Erythroblast (primary cell): Measurements from ENCODE around the gene LAMC2.

ENCODE experiments used
- DNase-seq, 2 experiments: peaks; one replicate each; lab custom pipeline; 2025; lab: John Stamatoyannopoulos, UW
- GATA1 ChIP-seq: IDR thresholded peaks from 2 replicates; pipeline ENCODE4 v1.6.1; 2011; ENCODE audit warnings: low read depth, mild to moderate bottlenecking, control low read depth, low read length, moderate library complexity
- POLR2A ChIP-seq: IDR thresholded peaks from 2 replicates; pipeline ENCODE4 v1.6.1; 2011; ENCODE audit warnings: mild to moderate bottlenecking, low read length

Gene LAMC2

GRCh38 chr1:183242556-183242955 lies 56.5 kb downstream of the LAMC2 start:
- TF ChIP-seq GATA1 (no peak), POLR2A (no peak)
- no peak for DNase-seq

- TF ChIP-seq GATA1 = no peak
- no peak for TF ChIP-seq POLR2A
- DNase-seq = no peak
These were observed 57.3 kb downstream of the LAMC2 start for GRCh38 chr1:183243161-183244050.

DNA sequence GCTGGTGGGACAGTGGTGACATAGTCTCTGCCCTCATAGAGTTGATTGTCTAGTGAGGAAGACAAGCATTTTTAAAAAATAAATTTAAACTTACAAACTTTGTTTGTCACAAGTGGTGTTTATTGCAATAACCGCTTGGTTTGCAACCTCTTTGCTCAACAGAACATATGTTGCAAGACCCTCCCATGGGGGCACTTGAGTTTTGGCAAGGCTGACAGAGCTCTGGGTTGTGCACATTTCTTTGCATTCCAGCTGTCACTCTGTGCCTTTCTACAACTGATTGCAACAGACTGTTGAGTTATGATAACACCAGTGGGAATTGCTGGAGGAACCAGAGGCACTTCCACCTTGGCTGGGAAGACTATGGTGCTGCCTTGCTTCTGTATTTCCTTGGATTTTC lies 58.4 kb downstream of the LAMC2 start:
- TF ChIP-seq POLR2A (no peak), GATA1 (no peak)
- no peak for DNase-seq

DNA sequence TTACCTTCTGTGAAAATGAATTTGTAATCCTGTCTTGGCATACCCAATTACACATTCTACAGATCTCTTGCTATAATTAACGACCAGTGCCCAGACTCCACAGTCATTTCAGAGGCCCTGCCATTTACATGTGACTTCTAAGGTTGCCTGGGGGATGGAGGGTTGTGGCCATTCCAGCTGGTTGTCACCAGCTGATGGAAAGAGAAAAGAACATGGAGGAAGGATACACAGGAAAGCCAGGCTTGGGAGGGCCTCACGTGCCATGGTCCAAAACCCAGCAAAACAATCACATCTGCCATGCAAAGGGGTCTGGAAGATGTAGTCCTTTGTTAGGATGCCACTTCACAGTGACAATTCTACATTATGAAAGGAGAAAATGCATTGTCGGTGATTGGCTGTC lies 59.3 kb downstream of the LAMC2 start:
- no peak for DNase-seq
- TF ChIP-seq POLR2A = no peak
- no peak for TF ChIP-seq GATA1

GRCh38 chr1:183246436-183246835 lies 60.4 kb downstream of the LAMC2 start:
- no peak for DNase-seq
- no peak for TF ChIP-seq POLR2A
- TF ChIP-seq GATA1 = no peak

- no peak for TF ChIP-seq GATA1
- no peak for TF ChIP-seq POLR2A
- DNase-seq = no peak
These were observed 61.0 kb downstream of the LAMC2 start for GRCh38 chr1:183247066-183247465.

- TF ChIP-seq GATA1 = no peak
- TF ChIP-seq POLR2A = no peak
- DNase-seq = no peak
These were observed 61.4 kb downstream of the LAMC2 start for GRCh38 chr1:183247484-183247883.

DNA sequence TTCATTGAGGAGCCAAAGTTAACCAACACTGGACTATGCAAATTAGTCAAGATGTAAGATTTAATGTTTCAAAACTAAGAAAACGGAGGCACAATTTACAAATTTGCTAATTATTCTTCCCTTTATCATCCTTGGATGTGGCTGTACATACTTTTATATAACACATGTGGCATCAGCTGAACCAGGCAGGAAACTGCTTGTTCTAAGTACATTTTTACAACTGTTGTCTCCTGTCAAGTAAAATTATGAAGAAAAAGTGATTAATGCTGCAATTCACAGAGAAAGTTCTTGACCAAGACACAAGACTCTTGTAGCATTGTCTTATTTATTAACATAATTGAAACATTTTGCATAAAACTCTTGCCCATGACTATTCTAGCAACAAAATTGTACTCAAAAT lies 61.9 kb downstream of the LAMC2 start:
- TF ChIP-seq GATA1 = no peak
- no peak for TF ChIP-seq POLR2A
- no peak for DNase-seq

DNA sequence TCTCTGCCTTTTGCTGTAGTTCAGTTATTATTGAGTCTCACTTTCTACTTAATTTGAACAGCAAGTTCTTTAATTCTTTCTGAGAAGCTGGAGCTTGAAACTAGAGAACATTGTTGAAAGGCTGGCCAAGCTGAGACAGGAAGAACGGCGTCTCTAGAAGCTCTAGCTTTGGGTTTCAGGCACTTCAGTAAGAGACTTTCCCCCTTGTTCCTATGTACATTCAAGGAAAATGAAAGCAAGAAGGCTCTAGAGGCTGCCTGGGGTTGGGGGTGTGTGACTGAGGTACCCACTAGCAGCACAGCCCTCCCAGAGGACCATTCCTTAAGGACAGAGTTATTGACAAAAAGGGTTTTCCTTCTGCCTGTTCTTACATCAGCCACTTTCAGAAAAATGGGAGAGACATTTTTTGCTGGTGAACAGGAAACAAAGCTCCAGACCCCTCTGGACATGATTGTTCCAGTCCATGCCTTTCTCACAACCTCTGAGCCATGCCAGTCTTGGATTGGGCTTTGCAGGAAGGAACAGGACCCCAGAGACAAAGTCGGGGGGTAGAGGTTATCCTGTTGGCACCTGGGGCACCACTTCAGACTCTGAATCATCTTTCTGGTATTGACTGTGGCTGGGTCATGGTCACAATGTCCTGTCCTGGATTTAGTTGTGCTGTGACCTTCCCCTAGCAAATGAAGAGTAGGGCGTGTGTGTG lies 63.1 kb downstream of the LAMC2 start:
- TF ChIP-seq POLR2A (no peak), GATA1 (no peak)
- DNase-seq = no peak

- DNase-seq = no peak
- TF ChIP-seq GATA1 (no peak), POLR2A (no peak)
These were observed 63.9 kb downstream of the LAMC2 start for GRCh38 chr1:183249941-183250452.

DNA sequence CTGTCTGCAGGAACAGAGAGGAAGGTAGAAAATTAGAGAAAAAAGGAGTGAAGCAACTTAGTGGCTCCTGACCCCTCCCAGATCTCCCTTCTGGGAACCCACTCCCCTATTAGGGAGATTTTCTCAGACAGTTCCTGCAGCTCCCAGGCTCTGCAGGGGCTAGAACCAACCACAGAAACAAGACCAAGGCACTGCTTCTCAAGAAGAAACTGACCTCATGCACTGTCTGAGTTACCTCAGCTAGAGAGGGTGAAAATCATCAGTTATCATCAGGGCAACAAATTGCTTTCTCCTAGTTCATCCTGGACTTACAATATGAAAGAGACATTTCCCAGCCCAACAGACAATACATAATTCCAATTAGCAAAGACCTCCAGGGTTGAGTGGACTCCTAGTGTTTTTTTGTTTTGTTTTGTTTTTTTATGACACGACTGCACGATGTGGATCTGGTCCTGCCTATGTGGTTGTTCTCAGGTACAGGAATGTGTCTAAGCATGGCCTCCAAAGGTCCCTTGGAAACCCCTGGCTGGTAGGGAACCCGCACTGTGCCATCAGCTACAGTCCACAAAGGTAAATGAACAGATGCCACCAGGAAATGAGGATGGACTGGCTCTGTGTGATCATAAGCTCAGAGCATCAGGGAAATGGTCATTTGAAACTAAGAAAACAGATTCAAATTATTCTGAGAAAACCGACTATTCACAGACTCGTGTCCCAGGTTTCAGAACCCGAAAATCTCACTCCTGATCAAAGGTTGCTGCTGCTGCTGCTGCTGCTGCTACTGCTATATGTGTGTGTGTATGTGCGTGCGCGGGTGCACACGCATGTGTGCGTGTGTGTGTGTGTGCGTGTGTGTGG lies 65.3 kb downstream of the LAMC2 start:
- TF ChIP-seq POLR2A = no peak
- TF ChIP-seq GATA1 = no peak
- DNase-seq = no peak

- TF ChIP-seq POLR2A (no peak), GATA1 (no peak)
- no peak for DNase-seq
These were observed 65.9 kb downstream of the LAMC2 start for GRCh38 chr1:183251959-183252450.

DNA sequence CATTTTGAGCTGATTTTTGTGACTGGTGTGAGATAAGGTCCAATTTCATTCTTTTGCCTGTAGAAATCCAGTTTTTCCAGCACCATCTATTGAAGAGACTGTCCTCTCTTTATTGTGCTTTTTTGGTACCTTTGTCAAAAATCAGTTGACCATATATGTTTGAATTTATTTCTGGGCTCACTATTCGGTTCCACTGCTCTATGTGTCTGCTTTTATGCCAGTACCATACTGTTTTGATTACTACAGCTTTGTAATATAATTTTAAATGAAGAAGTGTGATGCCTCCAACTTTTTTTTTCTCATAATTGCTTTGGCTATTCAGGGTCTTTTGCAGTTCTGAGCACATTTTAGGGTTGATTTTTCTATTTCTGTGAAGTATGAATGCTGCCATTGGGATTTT lies 69.0 kb downstream of the LAMC2 start:
- TF ChIP-seq POLR2A (no peak), GATA1 (no peak)
- no peak for DNase-seq

DNA sequence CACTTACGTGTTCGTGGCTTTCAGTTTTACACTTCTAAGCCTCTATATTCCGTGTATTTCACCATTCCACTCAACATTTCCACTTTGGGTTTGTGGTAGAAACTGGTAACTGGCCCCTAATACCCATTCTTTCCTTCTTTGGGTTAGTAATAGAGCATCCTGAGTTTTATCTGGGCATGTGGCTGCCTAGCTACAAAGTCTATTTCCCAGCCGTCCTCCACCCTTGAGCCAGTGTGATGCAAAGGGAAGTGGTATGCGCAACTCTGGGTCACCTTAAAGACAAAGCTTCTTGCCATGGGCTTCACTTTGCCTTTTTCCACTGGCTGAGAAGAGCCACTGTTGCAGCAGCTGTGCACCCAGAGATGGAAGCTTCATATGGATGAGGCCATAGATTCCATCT lies 73.9 kb downstream of the LAMC2 start:
- no peak for DNase-seq
- TF ChIP-seq POLR2A = no peak
- no peak for TF ChIP-seq GATA1
